Stimulated activated CD4-positive, alpha-beta T cell treated with anti-CD3 and anti-CD28 coated beads, TNF-alpha, amount 100 ng/mL, for 1 hour (primary cell): ENCODE data around the gene KIF18B.

Experiments used
- DNase-seq, 3 donors: peaks; one replicate each; pipeline ENCODE4 v3.0.0-alpha.2; 2020; ENCODE audit warnings: low read depth in 3 of 3, low spot score in 1 of 3

The KIF18B gene

DNA sequence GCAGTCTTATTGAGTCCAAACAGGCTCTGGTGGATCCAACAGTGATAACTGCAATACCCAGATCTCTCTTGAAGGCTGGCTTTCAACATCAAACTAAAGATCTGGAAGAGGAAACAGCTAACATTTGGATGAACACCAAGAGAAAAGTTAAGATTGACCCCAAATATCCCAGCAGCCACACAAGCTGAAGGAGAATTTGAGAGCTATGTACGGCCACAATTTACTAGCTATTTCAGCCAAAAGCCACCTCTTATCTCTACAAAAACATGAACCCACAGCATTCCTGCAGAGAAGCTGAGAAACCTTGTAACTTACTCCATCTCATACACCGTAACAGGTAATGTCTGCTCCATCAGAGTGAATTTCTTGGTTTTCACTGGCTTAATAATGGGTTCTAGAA lies 62.6 kb downstream of the KIF18B start:
- DNase-seq: no peak

DNA sequence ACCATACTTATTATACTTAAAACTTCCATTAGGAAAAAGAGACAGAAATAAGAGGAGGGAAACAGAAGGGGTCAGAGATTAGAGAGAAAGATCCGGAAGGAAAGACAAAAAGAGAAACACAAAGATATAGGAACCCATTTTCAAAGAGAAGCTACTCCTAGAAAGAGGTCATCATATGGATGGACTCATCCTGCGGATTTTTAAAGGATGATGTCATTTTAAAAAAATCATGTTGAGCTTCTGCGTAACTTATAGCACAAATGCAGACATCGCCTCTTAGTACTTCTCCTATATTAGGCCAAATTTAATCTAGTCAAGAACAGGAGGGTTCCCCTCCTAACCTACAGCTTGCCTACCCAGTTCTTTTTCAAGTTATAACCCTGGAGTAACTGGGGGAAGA lies 66.4 kb downstream of the KIF18B start:
- no peak for DNase-seq

DNA sequence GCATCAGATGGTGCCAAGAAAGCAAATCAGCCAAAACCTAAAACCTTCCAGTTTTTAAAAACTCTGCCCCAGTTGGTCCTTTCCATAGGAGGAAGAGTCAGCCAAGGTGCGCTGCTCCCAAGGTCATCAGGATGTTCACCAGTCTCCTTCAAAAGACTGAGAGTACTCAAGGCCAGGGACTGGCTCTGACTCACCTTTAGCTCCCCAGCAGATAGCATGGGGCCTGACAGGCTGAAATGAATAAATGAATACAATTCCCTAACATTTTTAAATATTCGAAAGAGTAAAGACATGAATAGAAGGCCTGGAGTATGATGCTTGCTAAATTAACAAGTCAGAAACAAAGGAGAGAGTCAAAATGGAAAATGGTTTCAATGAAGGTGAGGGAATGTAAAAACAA lies 67.5 kb downstream of the KIF18B start:
- DNase-seq: no peak

DNA sequence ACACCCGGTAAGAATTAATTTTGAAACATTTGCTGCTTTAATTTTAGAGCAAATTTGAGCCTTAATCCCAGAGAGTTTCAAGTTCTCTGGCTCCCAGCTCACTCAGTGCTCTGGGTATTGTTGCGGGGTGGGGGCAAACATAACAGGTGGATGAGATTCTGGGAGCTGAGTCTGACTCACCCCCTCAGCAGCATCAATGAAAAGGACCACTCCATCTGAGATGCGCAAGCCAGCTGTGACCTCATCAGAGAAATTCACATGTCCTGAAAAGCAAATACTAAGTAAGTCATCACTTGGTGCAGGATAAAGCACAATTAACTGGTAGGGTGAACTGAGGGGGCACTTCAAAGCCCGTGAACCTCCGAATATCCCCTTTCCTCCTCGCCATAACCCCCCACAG lies 68.2 kb downstream of the KIF18B start:
- DNase-seq: no peak

DNA sequence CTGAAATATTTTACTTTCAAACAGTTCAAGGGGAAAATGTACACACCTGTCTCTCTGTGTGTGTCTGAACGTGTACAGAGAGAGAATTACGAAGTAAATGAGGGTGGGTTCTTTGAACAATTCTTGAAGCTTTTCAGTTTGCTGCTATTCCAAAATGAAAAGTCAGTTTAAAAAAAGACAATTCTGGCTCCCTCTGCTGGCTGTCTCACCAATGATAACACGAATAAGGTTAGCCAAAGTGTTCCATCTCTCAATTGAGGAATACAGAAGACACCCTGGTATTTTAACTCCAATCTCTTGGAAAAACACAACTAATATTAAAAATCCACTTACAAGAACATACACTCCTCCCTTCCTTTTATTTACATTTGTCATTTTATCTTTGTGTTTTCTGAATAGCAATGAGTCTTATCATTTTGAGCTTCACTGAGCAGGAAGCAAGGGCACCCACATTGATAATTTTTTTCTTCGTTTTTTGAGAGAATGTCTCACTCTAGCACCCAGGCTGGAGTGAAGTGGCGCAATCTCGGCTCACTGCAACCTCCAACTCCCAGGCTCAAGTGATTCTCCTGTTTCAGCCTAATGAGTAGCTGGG lies 68.8 kb downstream of the KIF18B start:
- no peak for DNase-seq

DNA sequence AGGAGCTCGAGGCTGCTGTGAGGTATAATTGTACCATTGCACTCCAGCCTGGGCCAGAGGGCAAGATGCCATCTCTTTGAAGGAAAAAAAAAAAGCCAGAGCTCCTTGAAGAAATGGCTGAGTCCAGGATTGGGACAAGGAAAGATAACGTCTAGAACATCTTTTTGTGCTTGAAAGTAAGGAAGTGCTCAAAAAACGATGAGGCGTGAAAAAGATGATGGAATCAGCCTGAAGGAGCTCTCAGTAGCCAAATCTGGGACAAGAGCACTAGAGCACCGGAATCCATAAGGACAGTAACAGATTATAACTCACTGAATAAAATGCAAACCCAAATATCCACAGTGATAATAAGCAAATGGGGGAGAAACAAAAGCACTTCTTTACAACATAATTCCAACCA lies 70.5 kb downstream of the KIF18B start:
- DNase-seq: no peak

DNA sequence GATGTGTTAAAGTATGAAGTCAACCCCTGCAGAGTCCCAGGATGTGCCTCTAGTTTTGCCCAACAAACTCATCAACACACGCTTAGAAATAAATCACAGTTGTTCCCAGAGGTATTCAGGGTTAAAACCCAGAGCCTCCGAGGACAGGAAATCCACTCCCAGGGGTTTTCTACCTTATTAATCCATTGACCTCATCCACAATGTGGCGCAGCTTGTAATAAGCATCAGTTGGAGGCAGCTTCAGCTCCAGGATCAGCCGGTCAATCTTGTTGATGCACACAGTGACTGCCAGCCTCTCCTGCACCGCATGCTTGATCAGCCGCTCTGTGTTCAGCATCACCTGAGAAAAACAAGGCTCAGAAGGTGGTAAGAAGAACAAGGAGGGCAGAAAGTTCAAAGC lies 71.8 kb downstream of the KIF18B start:
- DNase-seq: no peak
